T-cell (primary cell): Measurements from ENCODE around the gene PXDN. TPM values are rescaled to one million over a fixed set of nuclear protein-coding genes. Genes with fewer than 3 reads are reported as not detected.
"Not testable (repeated sequence)": the region's sequence is repeated elsewhere in the genome, so short reads cannot be mapped to it uniquely, and the experiment has no call there.

Source experiments
- ATAC-seq, 4 experiments: fragments of 200-7000 bp in 3 of 4; fragments of 150-1000 bp in 1 of 4; cut with Tn5 transposase; replicated peaks in 1 of 4; 1 replicate in 3 of 4; 2 replicates in 1 of 4; pipeline ENCODE4 v1.10.0; 2021; ENCODE audit warnings: moderate library complexity in 3 of 4, mild to moderate bottlenecking in 2 of 4, moderate number of reproducible peaks in 1 of 4
- CTCF ChIA-PET, 2 donors: fragments of 300-600 bp; sonication (Branson Sonifier 250); formaldehyde crosslinking; loops; one replicate each; lab custom pipeline; 2022; ENCODE audit warnings: antibody characterized with exemption in 2 of 2; lab: Charles Lee
- POLR2A ChIA-PET, 2 donors: fragments of 300-600 bp; sonication (Branson Sonifier 250); formaldehyde crosslinking; loops; one replicate each; lab custom pipeline; 2022; ENCODE audit warnings: antibody characterized with exemption in 2 of 2; lab: Charles Lee
- DNase-seq, 35 experiments: peaks; one replicate each; pipeline versions ENCODE4 v3.0.0 to v3.0.0-alpha.2; 2013 to 2023
- H3K27ac ChIP-seq: one replicate; pipeline ENCODE4 v1.5.1; 2013; ENCODE audit warnings: low read length
- H3K27me3 ChIP-seq, 2 experiments: replicated peaks in 1 of 2; 1 replicate in 1 of 2; 2 replicates in 1 of 2; pipeline versions ENCODE4 v1.6.1 to v1.7.0; 2013; ENCODE audit warnings: low read length in 1 of 2, mixed read lengths in 1 of 2; ENCODE audit not compliant: control insufficient read depth in 2 of 2, insufficient read depth in 2 of 2; ENCODE audit errors: extremely low read depth in 1 of 2
- H3K36me3 ChIP-seq, 2 donors: 1 replicate in 1 of 2; 2 replicates in 1 of 2; pipeline versions ENCODE4 v1.6.1 to v1.7.0; 2013; ENCODE audit warnings: low read length in 1 of 2; ENCODE audit not compliant: control insufficient read depth in 2 of 2, insufficient read depth in 1 of 2; ENCODE audit errors: extremely low read depth in 1 of 2
- H3K4me1 ChIP-seq, 2 experiments: 1 replicate in 1 of 2; 2 replicates in 1 of 2; pipeline versions ENCODE4 v1.6.1 to v1.7.0; 2013; ENCODE audit warnings: low read length in 2 of 2, mixed read lengths in 1 of 2; ENCODE audit not compliant: insufficient read depth in 2 of 2, control insufficient read depth in 1 of 2; ENCODE audit errors: extremely low read depth in 1 of 2
- H3K4me3 ChIP-seq, 2 donors: 1 replicate in 1 of 2; 2 replicates in 1 of 2; pipeline versions ENCODE4 v1.5.1 to v1.7.0; 2013; ENCODE audit warnings: mild to moderate bottlenecking in 2 of 2, low read length in 1 of 2, moderate library complexity in 1 of 2; ENCODE audit not compliant: control insufficient read depth in 1 of 2; ENCODE audit errors: extremely low read depth in 1 of 2
- H3K9me3 ChIP-seq: 2 replicates; pipeline ENCODE4 v1.7.0; 2013
- H3K27ac Mint-ChIP-seq, 2 donors: one replicate each; pipeline ENCODE4 v1.8.0; 2020 to 2021; ENCODE audit warnings: mild to moderate bottlenecking in 2 of 2, mixed read lengths in 2 of 2
- H3K27me3 Mint-ChIP-seq, 2 donors: one replicate each; pipeline ENCODE4 v1.8.0; 2021 to 2022; ENCODE audit warnings: mixed read lengths in 2 of 2
- H3K36me3 Mint-ChIP-seq: one replicate; pipeline ENCODE4 v1.8.0; 2021; ENCODE audit warnings: mixed read lengths
- H3K4me1 Mint-ChIP-seq, 3 donors: one replicate each; pipeline ENCODE4 v1.8.0; 2020 to 2022; ENCODE audit warnings: mixed read lengths in 3 of 3, mild to moderate bottlenecking in 1 of 3
- H3K4me3 Mint-ChIP-seq, 3 donors: one replicate each; pipeline ENCODE4 v1.8.0; 2020 to 2022; ENCODE audit warnings: mild to moderate bottlenecking in 3 of 3, mixed read lengths in 3 of 3, moderate library complexity in 3 of 3
- H3K9me3 Mint-ChIP-seq, 3 donors: one replicate each; pipeline ENCODE4 v1.8.0; 2020 to 2022; ENCODE audit warnings: mixed read lengths in 3 of 3
- WGBS: methylation state at CpG from one replicate; pipeline ENCODE4 v1.1.5; 2013; ENCODE audit warnings: missing lambda C conversion rate; ENCODE audit not compliant: insufficient coverage; 5-methylcytosine and 5-hydroxymethylcytosine counted together
- total RNA-seq, 35 experiments: library from RNA in 6 of 35; stranded (reverse) in 6 of 35; fragments of 120-200 nt in 1 of 35; gene quantifications; one replicate each; pipeline versions ENCODE4 v1.2.1 to v1.2.4 and lab custom pipeline; 2013 to 2026

Gene PXDN
- total RNA-seq, 5 donors from 2014 or later (not counting 1 experiment from before 2014, with no cell fraction given): 0.21 to 5.4 (median 1.3) TPM

GRCh38 chr2:1733298-1733697 lies 11.0 kb downstream of the PXDN start:
- CTCF ChIA-PET, DNase-seq, H3K27me3 ChIP-seq, H3K27ac Mint-ChIP-seq, H3K9me3 ChIP-seq, ATAC-seq, H3K4me1 Mint-ChIP-seq, H3K9me3 Mint-ChIP-seq, H3K36me3 ChIP-seq, H3K27ac ChIP-seq, H3K4me1 ChIP-seq, H3K36me3 Mint-ChIP-seq, POLR2A ChIA-PET, H3K4me3 Mint-ChIP-seq, H3K4me3 ChIP-seq: not testable (repeated sequence)
- WGBS: 92% methylated on average over 11 of the region's 19 CpGs
- H3K27me3 Mint-ChIP-seq: peaks cover 4 to 10% of the 10 kb centered on the region in 2 donors

GRCh38 chr2:1731963-1732768 lies 12.1 kb downstream of the PXDN start:
- ChIA-PET POLR2A (no interaction called here), CTCF (interaction anchor here in 1 of 2 donors (0.6 kb wide), 1 partner anchor 936 kb away, joined by 3 read pairs; no protein-coding TSS in a partner anchor)
- no peaks in the 10 kb centered on the region for H3K4me1 Mint-ChIP-seq
- 37% methylated on average over 7 of the region's 10 CpGs for WGBS
- no peaks in the 10 kb centered on the region for H3K9me3 Mint-ChIP-seq
- H3K4me3 Mint-ChIP-seq: no peak overlapping the region
- ATAC-seq: no peak
- H3K27ac ChIP-seq: no peak overlapping the region
- peaks cover 4 to 10% of the 10 kb centered on the region in 2 donors for H3K27me3 Mint-ChIP-seq
- H3K4me3 ChIP-seq: no peak overlapping the region
- H3K9me3 ChIP-seq: no peaks in the 10 kb centered on the region
- no peaks in the 10 kb centered on the region for H3K36me3 Mint-ChIP-seq
- no peak for DNase-seq
- no peak overlapping the region for H3K27ac Mint-ChIP-seq
- peaks cover 0 to 15% of the 10 kb centered on the region in 2 experiments for H3K27me3 ChIP-seq
- no peaks in the 10 kb centered on the region for H3K4me1 ChIP-seq
- no peaks in the 10 kb centered on the region for H3K36me3 ChIP-seq

- Histone ChIP-seq H3K4me1 (no peaks in the 10 kb centered on the region), H3K27ac (no peak overlapping the region), H3K36me3 (no peaks in the 10 kb centered on the region), H3K27me3 (peaks cover 0 to 18% of the 10 kb centered on the region in 2 experiments), H3K4me3 (no peak overlapping the region), H3K9me3 (no peaks in the 10 kb centered on the region)
- no peak for ATAC-seq
- ChIA-PET CTCF (interaction anchor here in 1 of 2 donors (0.6 kb wide), 1 partner anchor 935 kb away, joined by 3 read pairs; no protein-coding TSS in a partner anchor), POLR2A (no interaction called here)
- Mint-ChIP-seq H3K27me3 (peaks cover 4 to 10% of the 10 kb centered on the region in 2 donors), H3K4me1 (no peaks in the 10 kb centered on the region), H3K36me3 (no peaks in the 10 kb centered on the region), H3K4me3 (no peak overlapping the region), H3K9me3 (no peaks in the 10 kb centered on the region), H3K27ac (no peak overlapping the region)
- WGBS: 65% methylated on average over 6 of the region's 8 CpGs
- peak in 1 of 35 experiments; percentile 13 for DNase-seq
Measured at GRCh38 chr2:1731447-1731962, 12.8 kb downstream of the PXDN start.

GRCh38 chr2:1730015-1730927 lies 14.0 kb downstream of the PXDN start:
- ATAC-seq (no peak), DNase-seq (peak in 1 of 35 experiments; percentile 7)
- H3K36me3 Mint-ChIP-seq: no peaks in the 10 kb centered on the region
- POLR2A ChIA-PET: no interaction called here
- H3K9me3 Mint-ChIP-seq: no peaks in the 10 kb centered on the region
- Histone ChIP-seq H3K4me3 (no peak overlapping the region), H3K36me3 (no peaks in the 10 kb centered on the region), H3K4me1 (no peaks in the 10 kb centered on the region), H3K27me3 (peaks cover 0 to 18% of the 10 kb centered on the region in 2 experiments), H3K9me3 (no peaks in the 10 kb centered on the region), H3K27ac (no peak overlapping the region)
- peaks cover 4 to 10% of the 10 kb centered on the region in 2 donors for H3K27me3 Mint-ChIP-seq
- no peaks in the 10 kb centered on the region for H3K4me1 Mint-ChIP-seq
- no peak overlapping the region for H3K27ac Mint-ChIP-seq
- 80% methylated on average over 4 of the region's 10 CpGs for WGBS
- CTCF ChIA-PET: no interaction called here
- H3K4me3 Mint-ChIP-seq: no peak overlapping the region

- no peaks in the 10 kb centered on the region for H3K36me3 Mint-ChIP-seq
Measured at GRCh38 chr2:1729242-1729641, 15.1 kb downstream of the PXDN start.

GRCh38 chr2:1728821-1729220 lies 15.5 kb downstream of the PXDN start:
- no peak overlapping the region for H3K4me3 Mint-ChIP-seq

More at GRCh38 chr2:1729242-1729641, 15.1 kb downstream of the PXDN start:
- Mint-ChIP-seq H3K4me1 (no peaks in the 10 kb centered on the region), H3K27me3 (peaks cover 4 to 10% of the 10 kb centered on the region in 2 donors), H3K9me3 (no peaks in the 10 kb centered on the region), H3K27ac (no peak overlapping the region), H3K4me3 (no peak overlapping the region)
- no peak for DNase-seq
- no peaks in the 10 kb centered on the region for H3K36me3 ChIP-seq
- WGBS: 56% methylated on average over 3 of the region's 7 CpGs
- no peak for ATAC-seq
- H3K9me3 ChIP-seq: no peaks in the 10 kb centered on the region
- H3K27ac ChIP-seq: no peak overlapping the region
- H3K27me3 ChIP-seq: peaks cover 0 to 18% of the 10 kb centered on the region in 2 experiments
- H3K4me3 ChIP-seq: no peak overlapping the region
- POLR2A ChIA-PET: no interaction called here
- CTCF ChIA-PET: no interaction called here
- H3K4me1 ChIP-seq: no peaks in the 10 kb centered on the region

More at GRCh38 chr2:1728821-1729220, 15.5 kb downstream of the PXDN start:
- ChIA-PET POLR2A (no interaction called here), CTCF (no interaction called here)
- peak in 1 of 35 experiments; percentile 16 for DNase-seq
- H3K27ac ChIP-seq: no peak overlapping the region
- H3K9me3 Mint-ChIP-seq: no peaks in the 10 kb centered on the region
- H3K4me1 ChIP-seq: no peaks in the 10 kb centered on the region
- H3K9me3 ChIP-seq: no peaks in the 10 kb centered on the region
- H3K27me3 Mint-ChIP-seq: peaks cover 4 to 10% of the 10 kb centered on the region in 2 donors
- no peak overlapping the region for H3K4me3 ChIP-seq
- no peaks in the 10 kb centered on the region for H3K4me1 Mint-ChIP-seq
- ATAC-seq: no peak
- H3K36me3 Mint-ChIP-seq: no peaks in the 10 kb centered on the region
- no peaks in the 10 kb centered on the region for H3K36me3 ChIP-seq
- WGBS: 83% methylated on average over 12 of the region's 14 CpGs
- peaks cover 0 to 18% of the 10 kb centered on the region in 2 experiments for H3K27me3 ChIP-seq
- no peak overlapping the region for H3K27ac Mint-ChIP-seq
